Neural crest cell (in vitro differentiated cells): Measurements from ENCODE around the gene B4GALT6. TPM values are rescaled to one million over a fixed set of nuclear protein-coding genes. Genes with fewer than 3 reads are reported as not detected.
"Not testable (repeated sequence)": the region's sequence is repeated elsewhere in the genome, so short reads cannot be mapped to it uniquely, and the experiment has no call there.

Experiments
- DNase-seq: peaks from one replicate; pipeline ENCODE4 v3.0.0; 2021; ENCODE audit warnings: low read depth, mixed read lengths, low spot score
- H3K27ac Mint-ChIP-seq: one replicate; pipeline ENCODE4 v1.8.0; 2021; ENCODE audit warnings: mild to moderate bottlenecking, mixed read lengths; ENCODE audit not compliant: unreplicated experiment
- H3K27me3 Mint-ChIP-seq: 2 replicates; pipeline ENCODE4 v1.8.0; 2021; ENCODE audit warnings: low read depth, mild to moderate bottlenecking, mixed read lengths
- H3K36me3 Mint-ChIP-seq: 2 replicates; pipeline ENCODE4 v1.8.0; 2021; ENCODE audit warnings: low read depth, mild to moderate bottlenecking, mixed read lengths
- H3K4me1 Mint-ChIP-seq: 2 replicates; pipeline ENCODE4 v1.8.0; 2021; ENCODE audit warnings: mixed read lengths
- H3K4me3 Mint-ChIP-seq: one replicate; pipeline ENCODE4 v1.8.0; 2021; ENCODE audit warnings: mild to moderate bottlenecking, mixed read lengths
- H3K9me3 Mint-ChIP-seq: 2 replicates; pipeline ENCODE4 v1.8.0; 2021; ENCODE audit warnings: mixed read lengths
- CTCF ChIP-seq: fragments of 200-600 bp; sonication (generic); conservative IDR thresholded peaks from 2 replicates; pipeline ENCODE4 v1.5.0; 2021; ENCODE audit warnings: antibody characterized with exemption, mild to moderate bottlenecking
- long read RNA-seq: library from polyadenylated mRNA; unstranded; transcript quantifications from one replicate; pipeline ENCODE4 v2.0.0, GENCODE V29; 2020
- total RNA-seq: library from RNA; stranded (reverse); gene quantifications from 2 replicates; pipeline ENCODE4 v1.2.1, GENCODE V29; 2021

B4GALT6 gene
- total RNA-seq, result 40.0 and 43.4 TPM in 2 replicates
- long read RNA-seq, partial matches to known transcripts, result 3 of 24 reads
- long read RNA-seq, other reads (novel, unspliced or antisense), result 16 of 24 reads

- no peaks in the 10 kb centered on the region for H3K9me3 Mint-ChIP-seq
- H3K4me3 Mint-ChIP-seq, result peak within 1 kb of the TSS; percentile 97
- H3K27ac Mint-ChIP-seq, result peak within 1 kb of the TSS; percentile 94
- DNase-seq, result peak; percentile 61
- H3K27me3 Mint-ChIP-seq, result no peaks in the 10 kb centered on the region
- H3K36me3 Mint-ChIP-seq, result no peaks in the 10 kb centered on the region
- peak; percentile 20 for TF ChIP-seq CTCF
- H3K4me1 Mint-ChIP-seq, result peaks cover 56% of the 10 kb centered on the region
These were observed at the start of gene B4GALT6 for GRCh38 chr18:31684279-31685096. TSS of gene B4GALT6 (minus strand) at chr18:31684581. CDS start at chr18:31684426, 155 bp downstream.

- Mint-ChIP-seq H3K9me3 (peaks cover 7% of the 10 kb centered on the region), H3K27ac (no peak overlapping the region), H3K4me1 (no peaks in the 10 kb centered on the region), H3K27me3 (no peaks in the 10 kb centered on the region), H3K36me3 (peaks cover 3% of the 10 kb centered on the region), H3K4me3 (no peak overlapping the region)
- DNase-seq, result no peak
- TF ChIP-seq CTCF, result no peak
These were observed 47.2 kb upstream of the B4GALT6 start for GRCh38 chr18:31731628-31732027.

- H3K4me3 Mint-ChIP-seq, H3K27me3 Mint-ChIP-seq: not testable (repeated sequence)
These were observed 44.8 kb upstream of the B4GALT6 start for GRCh38 chr18:31729196-31729595.

GRCh38 chr18:31723990-31724711 lies 39.8 kb upstream of the B4GALT6 start:
- no peaks in the 10 kb centered on the region for H3K4me1 Mint-ChIP-seq
- DNase-seq, result no peak
- peaks cover 6% of the 10 kb centered on the region for H3K36me3 Mint-ChIP-seq
- H3K9me3 Mint-ChIP-seq, result peaks cover 5% of the 10 kb centered on the region
- no peak overlapping the region for H3K4me3 Mint-ChIP-seq
- TF ChIP-seq CTCF, result no peak
- no peak overlapping the region for H3K27ac Mint-ChIP-seq
- H3K27me3 Mint-ChIP-seq, result no peaks in the 10 kb centered on the region

More at GRCh38 chr18:31729196-31729595, 44.8 kb upstream of the B4GALT6 start:
- H3K27ac Mint-ChIP-seq, H3K9me3 Mint-ChIP-seq, H3K4me1 Mint-ChIP-seq, DNase-seq, H3K36me3 Mint-ChIP-seq: not testable (repeated sequence)

GRCh38 chr18:31723639-31723989 lies 39.2 kb upstream of the B4GALT6 start:
- H3K27me3 Mint-ChIP-seq, result no peaks in the 10 kb centered on the region
- peaks cover 9% of the 10 kb centered on the region for H3K9me3 Mint-ChIP-seq
- peaks cover 9% of the 10 kb centered on the region for H3K36me3 Mint-ChIP-seq
- no peak for DNase-seq
- no peak overlapping the region for H3K4me3 Mint-ChIP-seq
- TF ChIP-seq CTCF, result no peak
- no peak overlapping the region for H3K27ac Mint-ChIP-seq
- no peaks in the 10 kb centered on the region for H3K4me1 Mint-ChIP-seq
